ENCODE results near the gene DTX4.

Gene DTX4

GRCh38 chr11:59182457-59183151, 10.7 kb downstream of the DTX4 start:
- no peak for TF ChIP-seq POLR2A (IDR thresholded peaks at IDR 0.05; ENCODE audit: extremely low read depth, insufficient read length)
- no peak for TF ChIP-seq MAX (IDR thresholded peaks at IDR 0.05; ENCODE audit: low read depth, low read length)
- TF ChIP-seq CTCF (IDR thresholded peaks at IDR 0.05; ENCODE audit: low read depth, low read length): peak; percentile 20
- no peak for DNase-seq (ENCODE audit: low read depth)
- no peak overlapping the region for H3K4me3 ChIP-seq (ENCODE audit: low read depth, low read length)

- H3K4me3 ChIP-seq (ENCODE audit: low read depth, low read length): no peak overlapping the region
- no peak for DNase-seq (ENCODE audit: low read depth)
- TF ChIP-seq POLR2A (IDR thresholded peaks at IDR 0.05; ENCODE audit: extremely low read depth, insufficient read length) (no peak), MAX (IDR thresholded peaks at IDR 0.05; ENCODE audit: low read depth, low read length) (no peak), MYC (IDR thresholded peaks at IDR 0.05; ENCODE audit: low read depth, low read length) (no peak), CTCF (IDR thresholded peaks at IDR 0.05; ENCODE audit: low read depth, low read length) (no peak)
Measured at GRCh38 chr11:59183771-59184170, 11.8 kb downstream of the DTX4 start.

- no peak overlapping the region for H3K4me3 ChIP-seq (ENCODE audit: low read depth, low read length)
- TF ChIP-seq POLR2A (IDR thresholded peaks at IDR 0.05; ENCODE audit: extremely low read depth, insufficient read length) (no peak), MAX (IDR thresholded peaks at IDR 0.05; ENCODE audit: low read depth, low read length) (no peak), CTCF (IDR thresholded peaks at IDR 0.05; ENCODE audit: low read depth, low read length) (no peak), MYC (IDR thresholded peaks at IDR 0.05; ENCODE audit: low read depth, low read length) (no peak)
- DNase-seq (ENCODE audit: low read depth): no peak
Measured at GRCh38 chr11:59184691-59185339, 12.9 kb downstream of the DTX4 start.

GRCh38 chr11:59185386-59185945, 13.5 kb downstream of the DTX4 start:
- TF ChIP-seq MAX (IDR thresholded peaks at IDR 0.05; ENCODE audit: low read depth, low read length) (no peak), MYC (IDR thresholded peaks at IDR 0.05; ENCODE audit: low read depth, low read length) (no peak), CTCF (IDR thresholded peaks at IDR 0.05; ENCODE audit: low read depth, low read length) (no peak), POLR2A (IDR thresholded peaks at IDR 0.05; ENCODE audit: extremely low read depth, insufficient read length) (no peak)
- DNase-seq (ENCODE audit: low read depth): no peak
- H3K4me3 ChIP-seq (ENCODE audit: low read depth, low read length): no peak overlapping the region

- peak; percentile 84 for TF ChIP-seq CTCF (IDR thresholded peaks at IDR 0.05; ENCODE audit: low read depth, low read length)
- TF ChIP-seq POLR2A (IDR thresholded peaks at IDR 0.05; ENCODE audit: extremely low read depth, insufficient read length): no peak
- DNase-seq (ENCODE audit: low read depth): peak; percentile 49
- no peak overlapping the region for H3K4me3 ChIP-seq (ENCODE audit: low read depth, low read length)
Measured at GRCh38 chr11:59186130-59186594, 14.2 kb downstream of the DTX4 start.

Measured in NB4 (cell line).